ENCODE measurements around the gene NPW. TPM values are rescaled to one million over a fixed set of nuclear protein-coding genes. Genes with fewer than 3 reads are reported as not detected.

NPW gene
- total and polyA plus RNA-seq, 2 donors (not counting 1 experiment from before 2014, with no cell fraction given): 0.20 to 0.99 TPM

- no peak for TF ChIP-seq EZH2 (IDR thresholded peaks at IDR 0.05; ENCODE audit: low read length, missing control alignments)
- TF ChIP-seq, protein P1, sequence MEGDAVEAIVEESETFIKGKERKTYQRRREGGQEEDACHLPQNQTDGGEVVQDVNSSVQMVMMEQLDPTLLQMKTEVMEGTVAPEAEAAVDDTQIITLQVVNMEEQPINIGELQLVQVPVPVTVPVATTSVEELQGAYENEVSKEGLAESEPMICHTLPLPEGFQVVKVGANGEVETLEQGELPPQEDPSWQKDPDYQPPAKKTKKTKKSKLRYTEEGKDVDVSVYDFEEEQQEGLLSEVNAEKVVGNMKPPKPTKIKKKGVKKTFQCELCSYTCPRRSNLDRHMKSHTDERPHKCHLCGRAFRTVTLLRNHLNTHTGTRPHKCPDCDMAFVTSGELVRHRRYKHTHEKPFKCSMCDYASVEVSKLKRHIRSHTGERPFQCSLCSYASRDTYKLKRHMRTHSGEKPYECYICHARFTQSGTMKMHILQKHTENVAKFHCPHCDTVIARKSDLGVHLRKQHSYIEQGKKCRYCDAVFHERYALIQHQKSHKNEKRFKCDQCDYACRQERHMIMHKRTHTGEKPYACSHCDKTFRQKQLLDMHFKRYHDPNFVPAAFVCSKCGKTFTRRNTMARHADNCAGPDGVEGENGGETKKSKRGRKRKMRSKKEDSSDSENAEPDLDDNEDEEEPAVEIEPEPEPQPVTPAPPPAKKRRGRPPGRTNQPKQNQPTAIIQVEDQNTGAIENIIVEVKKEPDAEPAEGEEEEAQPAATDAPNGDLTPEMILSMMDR (conservative IDR thresholded peaks at IDR 0.05 in 1 of 2, IDR thresholded peaks at IDR 0.05 in 1 of 2; ENCODE audit: low read depth in 1 of 2, low read length in 2 of 2): no peak
- peaks cover 34% of the 10 kb centered on the region for H3K79me2 ChIP-seq (ENCODE audit: control insufficient read depth, insufficient read depth, low read length)
- no peak overlapping the region for H3K27ac ChIP-seq (ENCODE audit: insufficient read depth, low read length)
- H3K9ac ChIP-seq (ENCODE audit: insufficient read depth, low read length): no peak overlapping the region
- no peaks in the 10 kb centered on the region for H4K20me1 ChIP-seq (ENCODE audit: control insufficient read depth, extremely low read depth, insufficient read depth, low read length)
- H3K4me2 ChIP-seq (ENCODE audit: extremely low read depth, insufficient read depth, low read length): no peak overlapping the region
- H3K27me3 ChIP-seq (ENCODE audit: control insufficient read depth, insufficient read depth, low read length): no peaks in the 10 kb centered on the region
- peaks cover 46% of the 10 kb centered on the region for H3K36me3 ChIP-seq (ENCODE audit: control insufficient read depth, insufficient read depth, low read length)
- DNase-seq (ENCODE audit: low read depth in 2 of 2): no peak
- H3K4me3 ChIP-seq (replicated peaks in 1 of 4; ENCODE audit: control extremely low read depth in 1 of 4, insufficient read depth in 1 of 4, low read depth in 3 of 4, low read length in 4 of 4): no peak overlapping the region
- H2AFZ ChIP-seq (ENCODE audit: low read length): no peak overlapping the region
- no peaks in the 10 kb centered on the region for H3K9me3 ChIP-seq (ENCODE audit: control insufficient read depth, insufficient read depth, low read depth, low read length)
- H3K4me1 ChIP-seq (ENCODE audit: control insufficient read depth, extremely low read depth, insufficient read depth, low read length): peaks cover 14% of the 10 kb centered on the region
Observed at GRCh38 chr16:2001035-2001434, 18.6 kb upstream of the NPW start.

GRCh38 chr16:2001456-2002355 lies 17.9 kb upstream of the NPW start:
- Histone ChIP-seq H3K4me2 (ENCODE audit: extremely low read depth, insufficient read depth, low read length) (no peak overlapping the region), H3K9me3 (ENCODE audit: control insufficient read depth, insufficient read depth, low read depth, low read length) (no peaks in the 10 kb centered on the region), H3K27me3 (ENCODE audit: control insufficient read depth, insufficient read depth, low read length) (no peaks in the 10 kb centered on the region), H3K36me3 (ENCODE audit: control insufficient read depth, insufficient read depth, low read length) (peaks cover 47% of the 10 kb centered on the region), H3K79me2 (ENCODE audit: control insufficient read depth, insufficient read depth, low read length) (peaks cover 41% of the 10 kb centered on the region), H3K4me3 (replicated peaks in 1 of 4; ENCODE audit: control extremely low read depth in 1 of 4, insufficient read depth in 1 of 4, low read depth in 3 of 4, low read length in 4 of 4) (no peak overlapping the region), H2AFZ (ENCODE audit: low read length) (no peak overlapping the region), H3K9ac (ENCODE audit: insufficient read depth, low read length) (no peak overlapping the region), H3K27ac (ENCODE audit: insufficient read depth, low read length) (no peak overlapping the region), H4K20me1 (ENCODE audit: control insufficient read depth, extremely low read depth, insufficient read depth, low read length) (no peaks in the 10 kb centered on the region), H3K4me1 (ENCODE audit: control insufficient read depth, extremely low read depth, insufficient read depth, low read length) (peaks cover 15% of the 10 kb centered on the region)
- TF ChIP-seq, protein P1 (conservative IDR thresholded peaks at IDR 0.05 in 1 of 2, IDR thresholded peaks at IDR 0.05 in 1 of 2; ENCODE audit: low read depth in 1 of 2, low read length in 2 of 2): no peak
- no peak for TF ChIP-seq EZH2 (IDR thresholded peaks at IDR 0.05; ENCODE audit: low read length, missing control alignments)
- no peak for DNase-seq (ENCODE audit: low read depth in 2 of 2)

DNA sequence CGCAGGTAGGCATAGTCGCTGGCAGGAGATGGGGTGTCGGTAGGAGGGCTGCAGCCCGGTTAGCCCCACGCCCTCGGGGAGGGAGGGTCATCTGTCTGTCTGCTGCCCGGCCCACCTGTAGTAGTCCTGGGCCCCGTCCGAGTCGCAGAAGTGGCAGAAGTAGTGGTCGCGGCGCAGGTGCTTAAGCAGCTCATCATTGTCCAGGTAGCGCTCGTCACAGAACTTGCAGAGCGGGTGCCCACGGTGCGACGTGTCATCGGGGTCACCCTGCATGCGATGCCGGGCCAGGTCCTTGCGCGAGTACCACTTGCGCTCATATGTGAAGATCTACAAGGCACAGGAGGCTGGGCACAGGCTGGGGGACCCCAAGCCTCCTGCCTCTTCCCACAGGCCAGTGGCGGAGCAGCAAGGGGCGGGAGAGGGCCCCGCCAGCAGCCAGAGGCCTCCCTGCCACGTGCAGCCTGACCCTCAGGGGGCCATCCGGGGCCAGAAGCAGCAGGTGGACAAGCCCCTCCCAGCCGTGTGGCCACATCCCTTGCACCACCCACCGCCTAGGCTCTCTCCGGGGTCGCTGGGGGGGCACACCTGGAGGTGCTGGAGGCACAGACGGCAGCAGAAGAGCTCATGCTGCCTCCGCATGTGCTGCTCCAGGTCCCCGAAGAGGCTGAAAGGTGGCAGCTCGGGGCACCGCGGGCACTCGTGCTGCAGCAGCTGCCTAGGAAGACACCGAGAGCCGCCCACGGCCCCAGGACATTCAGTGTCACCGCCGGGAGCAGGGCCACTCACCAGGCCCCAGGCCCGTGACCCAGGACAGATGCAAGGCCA lies 17.0 kb upstream of the NPW start:
- no peak overlapping the region for H2AFZ ChIP-seq (ENCODE audit: low read length)
- DNase-seq (ENCODE audit: low read depth in 2 of 2): no peak
- peaks cover 47% of the 10 kb centered on the region for H3K36me3 ChIP-seq (ENCODE audit: control insufficient read depth, insufficient read depth, low read length)
- H3K4me2 ChIP-seq (ENCODE audit: extremely low read depth, insufficient read depth, low read length): no peak overlapping the region
- no peak overlapping the region for H3K4me3 ChIP-seq (replicated peaks in 1 of 4; ENCODE audit: control extremely low read depth in 1 of 4, insufficient read depth in 1 of 4, low read depth in 3 of 4, low read length in 4 of 4)
- H3K79me2 ChIP-seq (ENCODE audit: control insufficient read depth, insufficient read depth, low read length): peaks cover 50% of the 10 kb centered on the region
- H3K27me3 ChIP-seq (ENCODE audit: control insufficient read depth, insufficient read depth, low read length): no peaks in the 10 kb centered on the region
- H3K9ac ChIP-seq (ENCODE audit: insufficient read depth, low read length): no peak overlapping the region
- H3K27ac ChIP-seq (ENCODE audit: insufficient read depth, low read length): no peak overlapping the region
- TF ChIP-seq, protein P1 (conservative IDR thresholded peaks at IDR 0.05 in 1 of 2, IDR thresholded peaks at IDR 0.05 in 1 of 2; ENCODE audit: low read depth in 1 of 2, low read length in 2 of 2): no peak
- TF ChIP-seq EZH2 (IDR thresholded peaks at IDR 0.05; ENCODE audit: low read length, missing control alignments): no peak
- peaks cover 16% of the 10 kb centered on the region for H3K4me1 ChIP-seq (ENCODE audit: control insufficient read depth, extremely low read depth, insufficient read depth, low read length)
- no peaks in the 10 kb centered on the region for H4K20me1 ChIP-seq (ENCODE audit: control insufficient read depth, extremely low read depth, insufficient read depth, low read length)
- no peaks in the 10 kb centered on the region for H3K9me3 ChIP-seq (ENCODE audit: control insufficient read depth, insufficient read depth, low read depth, low read length)
